ENCODE results near the gene KLF6. TPM values are rescaled to one million over a fixed set of nuclear protein-coding genes. Genes with fewer than 3 reads are reported as not detected.

Gene KLF6
- total and polyA plus RNA-seq, 11 donors = 15.2 to 106 (median 52.2) TPM

DNA sequence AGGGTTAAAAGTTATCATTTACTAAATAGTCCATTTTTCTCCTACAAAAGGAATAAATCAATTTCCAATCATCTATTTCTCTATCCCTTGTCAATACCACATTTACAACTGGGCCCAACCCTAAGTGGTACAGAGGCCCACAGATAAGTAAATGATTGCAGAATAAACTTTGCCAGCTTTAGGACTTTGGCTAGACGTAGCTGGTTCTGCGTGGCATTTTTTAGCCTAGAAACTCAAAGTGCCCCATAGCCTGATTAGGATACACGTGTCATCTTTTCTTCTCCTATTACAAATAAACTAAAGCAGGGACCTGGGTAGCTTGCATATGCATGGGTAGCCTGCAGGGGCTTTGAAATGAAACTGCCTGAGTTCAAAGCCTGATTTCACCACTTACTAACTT is 56.4 kb downstream of the KLF6 start:
- H3K4me1 ChIP-seq = no peaks in the 10 kb centered on the region
- no peaks in the 10 kb centered on the region for H3K27me3 ChIP-seq
- DNase-seq (no peak), ATAC-seq (no peak)
- H3K4me3 ChIP-seq = no peak overlapping the region
- 90 to 94% (median 93%) methylated on average over 3 of the region's 3 CpGs for WGBS, 4 donors
- peaks cover 0 to 4% (median 0%) of the 10 kb centered on the region in 12 donors for H3K9me3 ChIP-seq
- no peaks in the 10 kb centered on the region for H3K36me3 ChIP-seq
- intact Hi-C loops (cut with DNase I) = no loop called here
- H3K27ac ChIP-seq = no peak overlapping the region
- TF ChIP-seq CTCF (IDR thresholded peaks at IDR 0.05) = no peak
- no peak for TF ChIP-seq POLR2A (IDR thresholded peaks at IDR 0.05)

- no peaks in the 10 kb centered on the region for H3K4me1 ChIP-seq
- WGBS, 4 donors = 92 to 96% (median 93%) methylated on average over 7 of the region's 7 CpGs
- DNase-seq = no peak
- no peak for ATAC-seq
- intact Hi-C loops (cut with DNase I) = no loop called here
- no peaks in the 10 kb centered on the region for H3K27me3 ChIP-seq
- TF ChIP-seq POLR2A (IDR thresholded peaks at IDR 0.05) (no peak), CTCF (IDR thresholded peaks at IDR 0.05) (no peak)
- peaks cover 0 to 4% (median 0%) of the 10 kb centered on the region in 12 donors for H3K9me3 ChIP-seq
- no peak overlapping the region for H3K27ac ChIP-seq
- H3K4me3 ChIP-seq = no peak overlapping the region
- H3K36me3 ChIP-seq = no peaks in the 10 kb centered on the region
These were observed 57.7 kb downstream of the KLF6 start for GRCh38 chr10:3727268-3727667.

Data from heart left ventricle (tissue), 16 donors.